Trophoblast cell (in vitro differentiated cells and primary cell): ENCODE results near the gene GALNT8.

Source experiments
- DNase-seq, 2 donors: peaks; one replicate each; pipeline ENCODE4 v3.0.0-alpha.2; 2016
- H2AFZ ChIP-seq: 2 replicates; pipeline ENCODE4 v1.6.1; 2013; ENCODE audit warnings: low read length, moderate library complexity, mild to moderate bottlenecking; ENCODE audit not compliant: insufficient read depth, poor library complexity
- H2AK5ac ChIP-seq: 2 replicates; pipeline ENCODE4 v1.6.1; 2013; ENCODE audit warnings: mild to moderate bottlenecking, low read length
- H2BK120ac ChIP-seq: 2 replicates; pipeline ENCODE4 v1.6.1; 2013; ENCODE audit warnings: low read length, mild to moderate bottlenecking, moderate library complexity; ENCODE audit not compliant: insufficient read depth, poor library complexity
- H2BK12ac ChIP-seq: 2 replicates; pipeline ENCODE4 v1.6.1; 2013; ENCODE audit warnings: mild to moderate bottlenecking, low read length, moderate library complexity
- H2BK5ac ChIP-seq: 2 replicates; pipeline ENCODE4 v1.6.1; 2013; ENCODE audit warnings: low read length, low read depth, moderate library complexity, mild to moderate bottlenecking; ENCODE audit not compliant: poor library complexity
- H3K14ac ChIP-seq: 2 replicates; pipeline ENCODE4 v1.6.1; 2013; ENCODE audit warnings: mild to moderate bottlenecking, low read length
- H3K18ac ChIP-seq: 2 replicates; pipeline ENCODE4 v1.6.1; 2013; ENCODE audit warnings: mild to moderate bottlenecking, low read length
- H3K23ac ChIP-seq: 2 replicates; pipeline ENCODE4 v1.6.1; 2013; ENCODE audit warnings: low read length
- H3K27ac ChIP-seq: 2 replicates; pipeline ENCODE4 v1.5.1; 2013; ENCODE audit warnings: low read depth, mild to moderate bottlenecking, inconsistent platforms, low read length, moderate library complexity
- H3K27me3 ChIP-seq: 2 replicates; pipeline ENCODE4 v1.6.1; 2013; ENCODE audit warnings: inconsistent platforms, mild to moderate bottlenecking, low read length, moderate library complexity; ENCODE audit not compliant: insufficient read depth
- H3K36me3 ChIP-seq, 2 experiments: 1 replicate in 1 of 2; 2 replicates in 1 of 2; pipeline ENCODE4 v1.6.1; 2013; ENCODE audit warnings: low read length in 2 of 2, mild to moderate bottlenecking in 2 of 2, moderate library complexity in 1 of 2; ENCODE audit not compliant: insufficient read depth in 2 of 2, control insufficient read depth in 1 of 2
- H3K4ac ChIP-seq: 2 replicates; pipeline ENCODE4 v1.6.1; 2013; ENCODE audit warnings: low read depth, mild to moderate bottlenecking, low read length, moderate library complexity
- H3K4me1 ChIP-seq, 2 experiments: 1 replicate in 1 of 2; 2 replicates in 1 of 2; pipeline ENCODE4 v1.6.1; 2013; ENCODE audit warnings: low read length in 2 of 2, mild to moderate bottlenecking in 2 of 2, moderate library complexity in 1 of 2; ENCODE audit not compliant: insufficient read depth in 2 of 2, control insufficient read depth in 1 of 2
- H3K4me2 ChIP-seq: 2 replicates; pipeline ENCODE4 v1.6.1; 2013; ENCODE audit warnings: inconsistent platforms, mild to moderate bottlenecking, low read length, moderate library complexity
- H3K4me3 ChIP-seq: 2 replicates; pipeline ENCODE4 v1.5.1; 2013; ENCODE audit warnings: mild to moderate bottlenecking, low read depth, low read length, inconsistent platforms
- H3K79me1 ChIP-seq: one replicate; pipeline ENCODE4 v1.6.1; 2013; ENCODE audit warnings: low read length
- H3K79me2 ChIP-seq: 2 replicates; pipeline ENCODE4 v1.6.1; 2013; ENCODE audit warnings: low read length, mild to moderate bottlenecking; ENCODE audit not compliant: control insufficient read depth, insufficient read depth, poor library complexity
- H3K9ac ChIP-seq: 2 replicates; pipeline ENCODE4 v1.6.1; 2013; ENCODE audit warnings: mild to moderate bottlenecking, low read length
- H3K9me3 ChIP-seq: 2 replicates; pipeline ENCODE4 v1.6.1; 2013; ENCODE audit warnings: low read depth, mild to moderate bottlenecking, control low read depth, inconsistent platforms, low read length; ENCODE audit not compliant: insufficient read depth
- H4K12ac ChIP-seq: 2 replicates; pipeline ENCODE4 v1.6.1; 2013; ENCODE audit warnings: low read depth, mild to moderate bottlenecking, low read length, moderate library complexity
- H4K8ac ChIP-seq: 2 replicates; pipeline ENCODE4 v1.6.1; 2013; ENCODE audit warnings: low read depth, mild to moderate bottlenecking, low read length, moderate library complexity
- H4K91ac ChIP-seq: one replicate; pipeline ENCODE4 v1.6.1; 2013; ENCODE audit warnings: low read depth, mild to moderate bottlenecking, low read length, moderate library complexity
- WGBS: extraction: QIAGEN DNeasy Blood & Tissue Kit; methylation state at CpG from one replicate; pipeline ENCODE4 v1.1.7; 2013; ENCODE audit warnings: missing lambda C conversion rate; ENCODE audit not compliant: insufficient read length, insufficient coverage; ENCODE audit errors: extremely low coverage; 5-methylcytosine and 5-hydroxymethylcytosine counted together

The GALNT8 gene

DNA sequence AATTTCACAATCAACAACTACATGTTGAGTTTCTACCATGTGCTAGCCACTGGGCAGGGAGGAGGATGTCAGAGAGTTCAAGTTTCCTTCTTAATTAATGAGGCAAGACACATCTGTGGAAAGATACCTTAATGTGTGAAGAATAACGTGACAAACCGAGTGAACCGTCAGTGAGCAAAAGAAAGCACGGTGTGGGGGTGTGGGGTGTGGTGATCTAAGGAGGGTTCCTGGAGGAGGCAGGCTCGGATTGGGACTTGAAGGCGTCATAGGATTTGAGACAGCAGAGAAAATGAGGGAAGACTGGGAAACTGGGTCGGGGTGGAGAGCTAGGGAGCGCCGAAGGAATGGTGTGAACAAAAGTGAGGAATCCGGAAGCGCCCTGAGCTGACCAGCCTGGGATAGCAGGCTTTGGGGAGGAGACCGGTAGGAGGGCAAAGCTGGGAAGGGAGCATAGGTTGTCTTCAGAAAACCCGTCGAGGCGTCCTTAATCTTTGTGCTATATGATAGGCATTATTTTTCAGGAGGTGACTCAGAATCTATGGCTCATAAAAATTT lies 22.3 kb downstream of the GALNT8 start:
- H3K4me1 ChIP-seq, result no peaks in the 10 kb centered on the region
- no CpG with 5 or more reads among the region's 15 CpGs for WGBS
- no peak overlapping the region for H3K4me2 ChIP-seq
- no peak overlapping the region for H4K8ac ChIP-seq
- H4K91ac ChIP-seq, result no peak overlapping the region
- no peaks in the 10 kb centered on the region for H3K79me1 ChIP-seq
- no peak overlapping the region for H3K4me3 ChIP-seq
- H3K18ac ChIP-seq, result no peak overlapping the region
- H4K12ac ChIP-seq, result no peak overlapping the region
- no peak overlapping the region for H3K27ac ChIP-seq
- no peaks in the 10 kb centered on the region for H3K36me3 ChIP-seq
- H3K14ac ChIP-seq, result no peak overlapping the region
- H3K4ac ChIP-seq, result no peak overlapping the region
- H2AK5ac ChIP-seq, result no peak overlapping the region
- no peak overlapping the region for H2AFZ ChIP-seq
- H3K27me3 ChIP-seq, result no peaks in the 10 kb centered on the region
- H2BK12ac ChIP-seq, result no peak overlapping the region
- H3K23ac ChIP-seq, result no peak overlapping the region
- H3K79me2 ChIP-seq, result no peaks in the 10 kb centered on the region
- no peak overlapping the region for H2BK120ac ChIP-seq
- DNase-seq, result no peak
- no peak overlapping the region for H2BK5ac ChIP-seq
- H3K9me3 ChIP-seq, result no peaks in the 10 kb centered on the region
- no peak overlapping the region for H3K9ac ChIP-seq

DNA sequence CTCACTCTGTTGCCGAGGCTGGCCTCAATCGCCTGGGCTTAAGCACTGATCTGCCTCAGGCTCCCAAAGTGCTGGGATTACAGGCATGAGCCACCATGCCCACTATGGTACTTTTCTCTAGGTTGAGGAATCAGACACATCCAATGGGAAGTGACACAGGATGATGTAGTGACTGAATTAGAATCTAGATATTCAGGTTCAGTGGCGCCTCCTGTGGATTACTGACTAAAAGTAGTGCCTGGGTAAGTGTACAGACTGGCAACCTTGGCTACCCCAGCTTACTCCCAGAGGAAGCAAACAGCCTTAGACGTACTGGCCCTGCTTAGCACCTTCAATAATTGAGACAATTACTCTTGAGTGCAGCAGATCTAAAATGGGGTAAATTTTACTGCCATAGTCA lies 22.8 kb downstream of the GALNT8 start:
- Histone ChIP-seq H2BK12ac (no peak overlapping the region), H3K27ac (no peak overlapping the region), H4K91ac (no peak overlapping the region), H3K4me2 (no peak overlapping the region), H3K14ac (no peak overlapping the region), H3K27me3 (no peaks in the 10 kb centered on the region), H2AFZ (no peak overlapping the region), H4K8ac (no peak overlapping the region), H2BK5ac (no peak overlapping the region), H2AK5ac (no peak overlapping the region), H3K9me3 (no peaks in the 10 kb centered on the region), H3K23ac (no peak overlapping the region), H3K4ac (no peak overlapping the region), H3K79me1 (no peaks in the 10 kb centered on the region), H3K4me3 (no peak overlapping the region), H3K36me3 (no peaks in the 10 kb centered on the region), H3K9ac (no peak overlapping the region), H3K18ac (no peak overlapping the region), H2BK120ac (no peak overlapping the region), H3K79me2 (no peaks in the 10 kb centered on the region), H4K12ac (no peak overlapping the region), H3K4me1 (no peaks in the 10 kb centered on the region)
- no CpG with 5 or more reads among the region's 4 CpGs for WGBS
- no peak for DNase-seq

DNA sequence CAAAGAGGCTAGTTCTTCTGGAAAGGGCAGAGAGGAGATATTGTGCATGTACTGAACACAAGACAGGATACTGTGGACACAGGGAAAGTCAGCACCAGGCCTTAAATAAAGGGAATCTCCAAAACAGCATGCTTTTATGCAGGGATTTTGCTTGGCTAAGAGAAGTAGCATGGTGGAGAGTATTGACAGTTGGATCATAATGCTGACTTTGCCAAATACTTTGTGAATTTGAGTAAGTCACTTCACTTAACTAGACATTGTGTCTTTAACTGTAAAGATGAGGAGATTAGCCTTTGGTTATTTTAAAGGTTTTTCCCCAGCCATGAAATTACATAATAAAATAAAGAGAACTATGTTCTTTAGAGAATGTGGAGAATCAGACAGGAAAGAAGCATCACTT lies 24.5 kb downstream of the GALNT8 start:
- Histone ChIP-seq H2BK12ac (no peak overlapping the region), H3K36me3 (no peaks in the 10 kb centered on the region), H3K4me3 (no peak overlapping the region), H3K9ac (no peak overlapping the region), H3K27me3 (no peaks in the 10 kb centered on the region), H4K91ac (no peak overlapping the region), H4K12ac (no peak overlapping the region), H3K79me2 (no peaks in the 10 kb centered on the region), H3K4me1 (no peaks in the 10 kb centered on the region), H3K4me2 (no peak overlapping the region), H2AK5ac (no peak overlapping the region), H2BK120ac (no peak overlapping the region), H3K14ac (no peak overlapping the region), H3K9me3 (no peaks in the 10 kb centered on the region), H2BK5ac (no peak overlapping the region), H3K18ac (no peak overlapping the region), H2AFZ (no peak overlapping the region), H3K4ac (no peak overlapping the region), H4K8ac (no peak overlapping the region), H3K79me1 (no peaks in the 10 kb centered on the region), H3K27ac (no peak overlapping the region), H3K23ac (no peak overlapping the region)
- no peak for DNase-seq

DNA sequence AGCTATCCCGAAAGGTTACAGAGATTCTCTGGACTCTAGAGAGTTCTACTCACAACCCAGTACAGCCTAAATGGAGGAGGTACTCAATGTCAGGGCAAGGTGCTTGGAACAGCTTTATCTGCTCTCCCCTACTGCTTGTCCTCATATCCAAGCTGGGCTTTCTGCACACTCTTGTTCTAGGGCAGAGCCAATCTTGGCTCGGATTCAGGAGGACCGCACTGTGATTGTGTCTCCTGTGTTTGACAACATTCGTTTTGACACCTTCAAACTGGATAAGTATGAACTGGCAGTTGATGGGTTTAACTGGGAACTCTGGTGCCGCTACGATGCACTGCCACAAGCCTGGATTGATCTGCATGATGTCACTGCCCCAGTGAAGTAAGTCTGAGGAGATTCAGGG lies 25.0 kb downstream of the GALNT8 start:
- Histone ChIP-seq H3K27me3 (no peaks in the 10 kb centered on the region), H4K91ac (no peak overlapping the region), H4K8ac (no peak overlapping the region), H3K9me3 (no peaks in the 10 kb centered on the region), H3K4ac (no peak overlapping the region), H2AFZ (no peak overlapping the region), H3K9ac (no peak overlapping the region), H3K4me1 (no peaks in the 10 kb centered on the region), H3K79me2 (no peaks in the 10 kb centered on the region), H3K27ac (no peak overlapping the region), H3K36me3 (no peaks in the 10 kb centered on the region), H2BK120ac (no peak overlapping the region), H3K23ac (no peak overlapping the region), H2BK12ac (no peak overlapping the region), H3K14ac (no peak overlapping the region), H4K12ac (no peak overlapping the region), H2AK5ac (no peak overlapping the region), H3K79me1 (no peaks in the 10 kb centered on the region), H3K4me2 (no peak overlapping the region), H3K18ac (no peak overlapping the region), H3K4me3 (no peak overlapping the region), H2BK5ac (no peak overlapping the region)
- no peak for DNase-seq
- no CpG with 5 or more reads among the region's 6 CpGs for WGBS
